NCI-H748 (cell line): ENCODE results near the gene KIF13A.
A peak's percentile ranks its signal among the peaks of the same experiment; 100 is the strongest.

Source experiments
- DNase-seq: peaks from one replicate; lab custom pipeline; 2025; ENCODE audit not compliant: unreplicated experiment; lab: John Stamatoyannopoulos, UW

The KIF13A gene

DNA sequence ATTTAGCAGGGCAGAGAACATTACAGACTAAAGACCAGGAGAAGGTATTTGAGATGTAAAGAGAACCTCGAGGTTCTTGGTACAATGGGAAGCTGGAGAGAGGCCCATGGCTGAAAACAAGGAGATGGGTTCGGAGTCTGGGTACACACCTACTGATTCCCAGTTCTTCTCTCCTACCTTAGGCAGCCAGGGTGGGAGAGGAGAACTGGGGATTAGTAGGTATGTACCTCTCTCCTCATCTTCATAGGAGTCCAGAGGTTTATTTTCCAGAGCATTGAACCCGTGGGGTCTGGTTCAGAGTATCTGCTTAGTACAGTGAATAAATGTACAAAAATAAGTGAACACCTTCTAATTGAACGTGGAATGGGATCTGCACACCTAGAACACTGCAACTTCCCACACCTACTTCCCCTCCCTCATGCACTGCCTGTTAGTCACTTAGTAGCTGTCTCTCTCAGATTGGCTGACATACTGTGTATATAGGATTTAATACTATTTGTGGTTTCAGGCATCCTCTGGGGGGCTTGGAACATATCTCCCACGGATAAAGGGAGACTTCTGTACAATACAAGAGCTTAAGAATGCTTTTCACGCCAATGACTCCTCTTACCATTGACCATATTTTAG, 257.2 kb downstream of the KIF13A start:
- DNase-seq = no peak

DNA sequence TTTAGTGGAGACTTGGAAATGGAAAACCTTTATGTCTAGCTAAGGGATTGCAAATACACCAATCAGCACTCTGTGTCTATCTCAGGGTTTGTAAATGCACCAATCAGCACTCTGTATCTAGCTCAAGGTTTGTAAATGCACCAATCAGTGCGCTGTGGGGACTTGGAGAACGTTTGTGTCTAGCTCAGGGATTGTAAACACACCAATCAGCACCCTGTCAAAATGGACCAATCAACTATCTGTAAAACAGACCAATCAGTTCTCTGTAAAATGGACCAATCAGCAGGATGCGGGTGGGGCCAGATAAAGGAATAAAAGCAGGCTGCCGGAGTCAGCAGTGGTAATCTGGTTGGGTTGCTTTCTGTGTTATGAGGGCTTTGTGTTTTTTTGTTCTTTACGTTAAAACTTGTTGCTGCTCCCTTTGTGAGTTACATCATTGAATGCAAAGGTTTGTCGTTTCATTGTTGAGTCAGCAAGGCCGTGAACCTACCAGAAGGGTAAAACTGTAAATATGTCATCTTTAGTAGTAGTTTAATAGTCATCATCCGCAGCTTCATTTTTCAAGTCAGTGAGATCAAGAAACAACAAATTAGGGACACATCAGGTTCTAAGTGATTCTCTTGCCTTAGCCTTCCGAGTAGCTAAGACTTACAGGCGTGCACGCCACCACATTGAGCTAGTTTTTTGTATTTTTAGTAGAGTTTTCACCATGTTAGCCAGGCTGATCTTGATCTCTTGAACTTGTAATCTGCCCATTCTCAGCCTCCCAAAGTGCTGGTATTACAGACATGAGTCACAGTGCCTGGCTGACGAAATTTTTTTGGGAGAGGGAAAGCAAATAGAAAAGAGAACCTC, 258.0 kb downstream of the KIF13A start:
- no peak for DNase-seq

DNA sequence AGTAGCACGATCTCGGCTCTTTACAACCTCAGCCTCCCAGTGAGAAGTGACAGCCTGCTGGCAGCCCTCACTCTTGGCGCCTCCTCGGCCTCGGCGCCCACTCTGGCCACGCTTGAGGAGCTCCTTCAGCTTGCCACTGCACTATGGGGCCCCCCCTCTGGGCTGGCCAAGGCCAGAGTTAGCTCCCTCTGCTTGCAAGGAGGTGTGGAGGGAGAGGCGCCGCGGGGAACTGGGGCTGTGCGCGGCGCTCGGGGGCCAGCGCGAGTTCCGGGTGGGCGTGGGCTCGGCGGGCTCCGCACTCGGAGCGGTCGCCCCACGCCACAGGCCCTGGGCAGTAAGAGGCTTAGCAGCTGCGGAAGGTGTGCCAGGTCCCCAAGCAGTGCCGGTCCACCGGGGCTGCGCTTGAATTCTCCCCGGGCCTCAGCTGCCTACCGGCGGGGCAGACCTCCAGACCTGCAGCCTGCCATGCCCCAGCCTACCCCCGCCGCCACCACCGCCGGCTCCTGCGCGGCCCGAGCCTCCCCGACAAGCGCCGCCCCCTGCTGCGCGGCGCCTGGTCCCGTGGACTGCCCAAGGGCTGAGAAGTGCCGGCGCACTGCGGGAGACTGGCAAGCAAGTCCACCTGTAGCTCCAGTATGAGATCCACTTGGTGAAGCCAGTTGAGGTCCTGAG, 258.7 kb downstream of the KIF13A start:
- DNase-seq = no peak

DNA sequence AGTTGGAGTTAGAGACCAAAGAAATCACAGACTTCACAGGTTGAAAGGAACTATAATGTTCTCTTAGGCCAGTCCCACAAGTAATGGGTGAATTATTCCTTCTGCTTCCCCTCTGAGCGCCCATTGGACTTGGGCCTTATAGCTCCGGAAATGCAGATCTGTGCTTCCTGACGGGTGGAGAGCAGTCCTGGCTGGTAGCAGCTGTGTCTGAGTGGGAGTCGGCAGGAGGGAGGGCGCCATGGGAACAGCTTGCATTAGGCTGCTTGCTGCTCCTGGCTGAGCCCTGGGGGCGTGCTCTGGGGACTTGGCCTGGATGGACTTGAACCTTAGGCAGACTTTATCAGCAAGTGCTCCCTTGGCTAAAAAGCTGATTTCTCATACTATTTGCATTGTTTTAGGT, 262.4 kb downstream of the KIF13A start:
- DNase-seq = peak; percentile 80

DNA sequence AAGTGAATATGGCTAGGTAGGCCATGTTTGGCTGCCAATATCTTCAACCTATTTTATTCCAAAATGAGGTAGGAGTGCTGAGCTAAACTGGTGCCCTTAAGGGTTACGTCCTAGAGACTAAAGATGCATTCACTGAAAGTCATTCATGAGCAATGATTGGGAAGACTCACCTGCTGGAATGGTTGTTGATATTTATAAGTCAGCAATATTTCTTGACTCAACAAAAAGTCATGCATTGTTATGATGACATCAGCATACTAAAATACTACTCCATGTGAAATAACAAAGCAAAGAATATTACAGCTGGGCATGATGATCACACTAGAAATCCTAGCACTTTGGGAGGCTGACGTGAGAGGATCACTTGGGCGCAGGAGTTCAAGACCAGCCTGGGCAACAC, 263.1 kb downstream of the KIF13A start:
- no peak for DNase-seq

DNA sequence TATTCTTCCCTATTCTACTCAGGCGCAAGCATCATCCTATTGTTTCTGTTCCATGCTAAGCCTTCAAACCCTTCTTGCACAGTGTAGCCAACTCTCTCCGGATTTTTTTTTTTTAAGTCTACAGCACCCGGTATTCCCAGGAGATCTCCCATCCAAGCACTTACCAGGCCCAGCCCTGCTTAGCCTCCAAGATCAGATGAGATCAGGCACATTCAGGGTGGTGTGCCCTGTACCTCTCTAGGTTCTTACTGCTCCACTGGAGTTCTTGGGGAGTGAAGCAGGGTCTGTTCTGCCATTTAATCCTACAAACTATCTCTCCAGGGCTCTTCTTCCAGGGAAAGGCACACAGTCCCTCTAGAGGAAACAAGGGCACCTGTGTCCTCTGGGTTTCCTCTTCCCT, 265.8 kb downstream of the KIF13A start:
- no peak for DNase-seq

DNA sequence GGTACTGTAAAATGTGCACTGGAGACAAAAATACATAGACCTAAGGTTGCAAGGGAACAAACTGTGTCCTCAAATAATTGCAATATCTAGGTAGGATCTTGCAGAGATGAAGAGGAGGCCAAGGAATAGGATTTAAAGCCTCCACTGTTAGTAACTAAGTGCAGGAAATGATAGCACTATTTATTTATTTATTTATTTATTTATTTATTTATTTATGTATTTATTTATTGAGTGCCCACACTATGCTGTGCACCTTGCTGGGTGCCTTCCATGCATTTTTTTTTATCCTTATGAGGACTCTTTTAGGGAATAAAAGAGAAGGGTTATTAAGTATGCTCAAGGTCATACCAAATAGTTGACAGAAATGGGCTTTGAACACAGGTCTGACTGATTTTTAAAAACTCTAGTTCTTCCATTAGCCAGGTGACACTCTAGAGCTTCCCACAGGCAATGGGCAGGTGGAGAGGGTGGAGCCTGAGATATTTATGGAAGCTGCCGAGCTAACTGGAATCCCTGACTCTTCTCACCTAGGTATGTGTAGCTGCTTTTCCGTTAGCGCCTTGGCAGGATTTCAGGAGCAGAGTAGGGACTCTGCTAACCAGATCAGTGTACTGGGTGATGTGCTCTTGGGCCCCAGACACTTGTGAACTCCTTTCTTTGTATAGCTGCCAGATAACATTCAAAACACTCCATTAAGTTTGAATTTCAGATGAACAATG, 268.0 kb downstream of the KIF13A start:
- peak; percentile 37 for DNase-seq

DNA sequence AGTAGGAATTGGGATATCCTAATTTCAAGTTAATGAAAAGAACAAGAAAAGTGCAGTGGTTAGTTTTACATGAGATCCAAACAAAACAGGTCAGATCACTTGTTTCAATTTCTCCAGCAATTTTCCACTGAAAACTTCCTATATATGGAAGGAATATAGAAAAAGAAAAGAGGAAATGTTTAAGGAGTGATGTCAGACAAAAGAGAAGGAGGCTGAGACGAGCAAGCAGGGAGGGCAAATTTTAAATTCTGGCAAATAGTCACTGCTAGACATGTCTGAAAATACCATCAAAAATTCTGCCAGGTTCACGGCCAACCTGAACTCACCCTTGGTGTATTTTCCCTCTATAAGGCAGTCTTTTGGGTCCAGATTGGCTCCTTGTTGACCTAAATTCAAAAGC, 271.2 kb downstream of the KIF13A start:
- no peak for DNase-seq

DNA sequence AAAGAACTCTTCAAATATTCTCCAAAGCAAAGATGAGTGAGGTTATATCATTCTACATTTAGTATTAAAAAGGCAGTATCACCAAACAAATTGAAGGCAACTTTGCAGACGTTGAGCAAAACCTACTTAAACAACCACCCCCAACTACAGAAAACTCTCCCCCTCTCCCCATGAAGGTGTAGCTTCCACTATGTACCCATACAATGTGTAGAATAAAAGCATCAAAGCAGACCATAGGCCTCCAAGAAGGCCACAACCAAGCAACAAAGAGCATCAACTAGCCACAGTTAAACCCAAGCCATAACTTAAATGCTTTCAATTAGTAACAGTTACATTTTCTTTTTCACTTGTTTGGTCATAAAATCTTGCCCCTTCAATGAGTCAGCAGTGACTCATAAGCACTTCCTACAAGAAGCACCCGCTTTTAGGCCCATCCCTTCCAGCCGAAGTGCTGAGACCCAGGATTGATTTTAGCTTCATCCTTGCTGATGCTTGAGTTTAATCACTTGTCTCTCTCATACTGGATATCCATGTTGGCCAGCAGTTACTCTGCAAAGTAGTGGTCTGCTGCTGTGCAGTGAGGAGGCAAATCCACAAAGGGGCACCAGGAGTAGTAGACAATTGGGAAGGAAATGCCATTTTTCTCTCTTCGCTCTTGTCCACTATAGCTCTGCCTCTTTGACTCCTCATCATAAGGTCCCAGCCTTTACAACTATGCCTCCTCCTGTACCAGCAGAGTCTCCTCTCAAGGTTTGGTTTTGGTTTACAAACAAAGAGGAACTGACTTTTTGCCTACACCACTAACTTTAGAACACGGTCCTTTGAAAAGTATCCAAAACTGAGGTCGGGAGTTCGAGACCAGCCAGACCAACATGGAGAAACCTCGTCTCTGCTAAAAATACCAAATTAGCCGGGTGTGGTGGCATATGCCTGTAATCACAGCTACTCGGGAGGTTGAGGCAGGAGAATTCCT, 272.3 kb downstream of the KIF13A start:
- DNase-seq = no peak

DNA sequence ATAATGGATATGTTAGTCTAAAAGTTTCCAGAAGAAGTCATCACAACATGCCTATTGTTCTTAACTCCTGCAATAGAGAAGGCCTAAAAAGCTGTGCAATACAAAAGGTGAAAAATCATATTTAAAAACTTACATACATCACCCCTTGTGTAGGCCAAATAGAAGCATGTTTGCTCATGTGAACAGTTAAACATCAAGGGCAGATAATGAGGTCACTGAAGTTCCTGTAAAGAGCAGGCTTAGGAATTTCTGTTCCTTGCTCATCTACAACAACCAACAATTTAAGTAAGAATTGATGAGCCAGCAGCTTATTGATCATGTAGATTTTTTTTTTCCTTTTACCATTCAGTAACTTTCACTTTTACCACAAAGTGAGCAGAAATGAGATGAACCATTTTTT, 273.3 kb downstream of the KIF13A start:
- no peak for DNase-seq

DNA sequence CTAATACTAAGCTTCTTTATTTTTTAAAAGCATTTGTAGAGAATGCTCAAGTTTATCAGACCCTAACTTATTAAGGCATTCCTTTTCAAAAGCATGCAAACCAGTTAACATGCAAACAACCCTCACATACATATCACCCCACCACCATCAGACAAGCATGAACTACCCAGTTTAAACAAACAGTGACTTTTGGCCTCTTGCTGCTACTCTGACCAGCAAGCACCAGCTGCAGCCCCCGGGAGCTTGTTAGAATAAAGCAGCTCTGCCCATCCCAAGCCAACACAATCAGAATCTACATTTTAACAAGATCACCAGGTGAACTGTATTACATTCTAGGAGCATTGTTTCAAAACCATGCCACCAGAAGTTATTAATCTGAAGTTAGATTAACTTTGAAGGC, 274.9 kb downstream of the KIF13A start:
- DNase-seq = peak; percentile 24

DNA sequence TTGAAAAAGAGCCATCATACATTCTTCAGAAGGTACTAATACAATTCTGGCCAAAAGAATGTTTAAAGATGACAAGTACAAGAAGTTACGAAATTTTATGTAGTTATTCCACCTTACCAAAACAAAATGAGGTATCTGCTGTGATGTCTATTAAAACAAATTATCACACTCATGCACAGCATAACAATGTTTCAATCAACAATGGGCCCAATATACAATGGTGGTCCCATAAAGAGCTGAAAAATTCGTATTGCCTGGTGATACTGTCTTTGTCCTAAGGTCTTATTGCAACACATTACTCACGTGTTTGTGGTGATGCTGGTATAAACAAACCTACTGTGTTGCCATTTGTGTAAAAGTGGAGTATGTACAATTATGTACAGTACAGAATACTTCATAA, 277.1 kb downstream of the KIF13A start:
- DNase-seq = no peak

DNA sequence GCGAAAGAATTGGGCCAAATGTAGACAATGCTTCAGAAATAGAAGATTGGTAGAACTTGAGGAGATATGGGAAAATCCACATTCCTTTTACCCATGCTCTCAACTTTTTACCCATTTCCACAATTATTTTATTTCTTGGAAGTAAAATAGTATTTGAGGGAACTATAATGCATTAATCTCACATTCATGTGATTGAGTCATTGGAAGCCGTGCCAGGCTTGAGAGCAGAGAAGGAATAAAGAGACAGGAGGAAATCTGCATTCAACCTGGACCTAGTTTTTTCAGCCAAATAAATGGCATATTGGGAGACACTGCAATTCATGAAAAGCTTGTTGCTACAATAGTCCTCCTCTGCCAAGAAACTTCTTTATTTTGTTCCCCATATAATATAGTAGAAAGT, 278.0 kb downstream of the KIF13A start:
- no peak for DNase-seq
